Activated CD4-positive, alpha-beta memory T cell treated with anti-CD3 and anti-CD28 coated beads for 36 hours (primary cell): ENCODE measurements around the gene STAG3. TPM values are rescaled to one million over a fixed set of nuclear protein-coding genes. Genes with fewer than 3 reads are reported as not detected.
"Not testable (repeated sequence)": the region's sequence is repeated elsewhere in the genome, so short reads cannot be mapped to it uniquely, and the experiment has no call there.

Experiments used
- CTCF ChIA-PET: fragments of 350-600 bp; sonication (Branson Sonifier 250); formaldehyde crosslinking; loops from one replicate; lab custom pipeline; 2021; ENCODE audit warnings: antibody characterized with exemption, inconsistent platforms; lab: Charles Lee
- POLR2A ChIA-PET: fragments of 350-600 bp; sonication (Branson Sonifier 250); formaldehyde crosslinking; loops from one replicate; lab custom pipeline; 2021; ENCODE audit warnings: antibody characterized with exemption; lab: Charles Lee
- DNase-seq: peaks from one replicate; pipeline ENCODE4 v3.0.0-alpha.2; 2020
- H3K27ac Mint-ChIP-seq: one replicate; pipeline ENCODE4 v1.8.0; 2021; ENCODE audit warnings: mixed read lengths
- H3K27me3 Mint-ChIP-seq: one replicate; pipeline ENCODE4 v1.8.0; 2021; ENCODE audit warnings: mixed read lengths
- H3K36me3 Mint-ChIP-seq: one replicate; pipeline ENCODE4 v1.8.0; 2021; ENCODE audit warnings: mixed read lengths
- H3K4me1 Mint-ChIP-seq: one replicate; pipeline ENCODE4 v1.8.0; 2021; ENCODE audit warnings: low read depth, mixed read lengths
- H3K4me3 Mint-ChIP-seq: one replicate; pipeline ENCODE4 v1.8.0; 2021; ENCODE audit warnings: mild to moderate bottlenecking, mixed read lengths
- H3K9me3 Mint-ChIP-seq: one replicate; pipeline ENCODE4 v1.8.0; 2021; ENCODE audit warnings: mixed read lengths
- intact Hi-C: fragments of 100-400 bp; cut with micrococcal nuclease; formaldehyde crosslinking; loops from one replicate; pipeline ENCODE4 v1.15.1; 2023
- total RNA-seq, 2 experiments: library from RNA; stranded (reverse); gene quantifications; one replicate each; pipeline ENCODE4 v1.2.3, GENCODE V29; 2021

The STAG3 gene
- total RNA-seq, 2 experiments from 2014 or later = 20.8 to 20.9 TPM

DNA sequence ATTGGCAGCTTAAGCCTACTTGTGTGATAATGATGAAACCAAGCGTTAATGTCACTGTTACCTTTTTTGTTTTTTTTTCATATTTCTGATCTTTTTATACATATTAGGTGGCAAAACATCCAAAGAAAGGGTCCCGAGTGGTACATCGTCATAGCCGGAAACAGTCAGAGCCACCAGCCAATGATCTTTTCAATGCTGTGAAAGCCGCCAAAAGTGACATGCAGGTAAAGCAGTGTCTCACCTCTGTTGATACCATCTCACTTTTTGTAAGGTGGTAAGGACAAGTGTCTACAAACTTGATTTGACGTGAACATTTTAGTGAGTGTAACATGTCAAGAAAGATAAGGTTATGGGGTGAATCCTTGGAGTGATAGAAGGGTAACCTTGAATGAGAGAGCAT lies 4.9 kb downstream of the STAG3 start:
- not testable (repeated sequence) for H3K36me3 Mint-ChIP-seq, H3K9me3 Mint-ChIP-seq, H3K27ac Mint-ChIP-seq, H3K4me3 Mint-ChIP-seq, DNase-seq, H3K27me3 Mint-ChIP-seq
- intact Hi-C loops = loop anchor here (10.0 kb wide), 1 partner anchor 92 kb away; no protein-coding TSS in a partner anchor
- CTCF ChIA-PET = interaction anchor here (0.6 to 1.0 kb wide), 3 partner anchors 28 to 240 kb away, joined by 3 to 6 read pairs (median 3); no protein-coding TSS in a partner anchor
- peaks cover 30% of the 10 kb centered on the region for H3K4me1 Mint-ChIP-seq
- POLR2A ChIA-PET = interaction anchor here (0.6 kb wide), 1 partner anchor 225 kb away, joined by 3 read pairs; no protein-coding TSS in a partner anchor

DNA sequence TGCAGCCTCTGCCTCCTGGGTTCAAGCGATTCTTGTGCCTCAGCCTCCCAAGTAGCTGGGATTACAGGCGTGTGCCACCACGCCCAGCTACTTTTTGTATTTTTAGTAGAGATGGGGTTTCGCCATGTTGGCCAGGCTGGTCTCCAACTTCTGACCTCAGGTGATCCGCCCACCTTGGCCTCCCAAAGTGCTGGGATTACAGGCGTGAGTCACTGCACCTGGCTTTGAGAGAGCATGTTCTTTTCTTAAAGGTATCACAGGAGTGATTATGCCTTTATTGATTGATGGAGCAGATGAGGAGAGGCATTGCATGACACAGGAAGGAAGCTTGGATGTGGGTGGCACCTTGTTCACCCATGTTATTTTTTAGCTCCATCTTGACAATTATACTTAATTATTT lies 5.4 kb downstream of the STAG3 start:
- H3K27ac Mint-ChIP-seq, POLR2A ChIA-PET, DNase-seq, H3K9me3 Mint-ChIP-seq, H3K27me3 Mint-ChIP-seq, H3K4me3 Mint-ChIP-seq, H3K36me3 Mint-ChIP-seq: not testable (repeated sequence)
- CTCF ChIA-PET = interaction anchor here (1.0 kb wide), 2 partner anchors 28 to 50 kb away, joined by 3 to 6 read pairs; no protein-coding TSS in a partner anchor
- intact Hi-C loops = loop anchor here (10.0 kb wide), 1 partner anchor 92 kb away; no protein-coding TSS in a partner anchor
- H3K4me1 Mint-ChIP-seq = peaks cover 26% of the 10 kb centered on the region

DNA sequence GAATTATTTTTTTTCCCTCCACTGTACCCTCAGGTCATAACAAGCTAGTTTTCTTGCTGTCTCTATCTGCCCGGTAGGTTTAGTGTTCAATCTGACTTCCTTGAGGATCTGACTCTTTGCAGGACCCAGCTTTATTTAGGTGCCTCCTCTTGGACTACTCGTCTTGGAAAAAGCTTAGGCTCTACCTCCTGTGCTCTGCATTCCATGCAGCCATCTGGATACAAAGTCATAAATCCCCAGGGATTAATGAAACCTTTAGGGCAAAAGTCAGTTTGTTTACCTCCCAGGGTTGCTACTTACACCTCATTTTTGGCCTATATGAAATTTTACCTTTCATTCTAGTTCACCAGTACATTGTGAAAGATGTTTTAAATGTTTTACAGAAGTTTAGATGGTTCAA lies 8.0 kb downstream of the STAG3 start:
- DNase-seq = no peak
- Mint-ChIP-seq H3K27me3 (no peaks in the 10 kb centered on the region), H3K4me3 (no peak overlapping the region), H3K9me3 (no peaks in the 10 kb centered on the region), H3K4me1 (peaks cover 28% of the 10 kb centered on the region), H3K27ac (no peak overlapping the region), H3K36me3 (no peaks in the 10 kb centered on the region)
- ChIA-PET CTCF (interaction anchor here (0.7 to 1.0 kb wide), 2 partner anchors 37 to 222 kb away, joined by 3 to 4 read pairs; partner anchors contain the start of gene LAMTOR4), POLR2A (no interaction called here)
- intact Hi-C loops = loop anchor here (10.0 kb wide), 1 partner anchor 89 kb away; no protein-coding TSS in a partner anchor

DNA sequence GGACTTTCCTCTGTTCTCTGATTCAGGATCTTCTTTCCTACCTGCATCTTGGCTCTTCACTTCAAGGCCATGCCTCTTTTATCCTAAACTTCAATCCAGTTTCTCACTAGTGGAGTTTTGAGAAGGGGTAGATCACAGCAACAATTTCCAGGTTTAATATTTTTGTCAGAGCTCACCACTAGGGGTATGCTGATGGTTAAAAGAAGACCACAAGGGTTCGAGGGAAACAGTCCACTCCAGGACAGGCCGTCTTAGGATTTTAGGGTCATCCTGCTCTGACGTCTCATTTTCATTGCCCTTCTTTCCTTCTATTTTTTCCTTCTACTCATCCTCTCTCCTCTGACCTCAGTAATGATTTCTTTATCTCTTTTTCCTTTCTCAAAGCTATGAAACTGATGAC lies 11.3 kb downstream of the STAG3 start:
- intact Hi-C loops = loop anchor here (10.0 kb wide), 1 partner anchor 86 kb away; no protein-coding TSS in a partner anchor
- Mint-ChIP-seq H3K4me3 (no peak overlapping the region), H3K4me1 (peaks cover 18% of the 10 kb centered on the region), H3K27me3 (no peaks in the 10 kb centered on the region), H3K36me3 (no peaks in the 10 kb centered on the region), H3K27ac (no peak overlapping the region), H3K9me3 (no peaks in the 10 kb centered on the region)
- CTCF ChIA-PET = no interaction called here
- POLR2A ChIA-PET = no interaction called here
- DNase-seq = no peak

DNA sequence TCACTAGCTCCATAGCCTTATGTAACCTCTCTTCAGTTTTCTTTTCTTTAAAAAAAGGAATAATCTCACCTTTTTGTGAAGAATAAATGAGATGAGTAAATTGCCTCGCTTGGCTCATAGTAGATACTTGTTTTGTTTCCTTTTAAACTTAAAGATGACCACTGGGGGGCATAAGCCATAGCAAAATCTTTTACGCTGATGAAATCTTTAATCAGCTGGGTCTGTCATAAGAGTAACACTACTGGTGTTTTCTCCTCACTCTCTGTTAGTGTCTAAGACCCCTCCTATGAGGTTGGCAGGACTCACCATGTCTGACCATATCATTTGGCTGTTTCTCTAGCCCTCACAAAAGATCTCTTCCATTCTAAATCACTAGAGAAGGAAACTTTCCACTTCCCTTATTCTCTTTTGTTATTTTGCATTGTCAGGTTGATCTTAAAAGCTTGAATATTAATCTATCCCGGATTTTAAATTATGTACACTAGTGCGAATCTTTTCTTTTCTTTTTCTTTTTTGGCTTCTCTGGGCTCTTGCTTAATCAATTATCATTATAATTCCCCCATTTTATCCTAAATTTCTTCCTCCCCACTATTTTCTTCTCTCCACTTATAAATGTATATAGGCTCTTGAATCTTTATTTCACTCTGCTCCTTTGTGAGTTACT lies 12.5 kb downstream of the STAG3 start:
- ChIA-PET CTCF (interaction anchor here (0.6 to 1.7 kb wide), 20 partner anchors 9 to 217 kb away, joined by 3 to 21 read pairs (median 5); no protein-coding TSS in a partner anchor), POLR2A (interaction anchor here (0.7 kb wide), 1 partner anchor 61 kb away, joined by 3 read pairs; no protein-coding TSS in a partner anchor)
- no peaks in the 10 kb centered on the region for H3K27me3 Mint-ChIP-seq
- DNase-seq = no peak
- peaks cover 18% of the 10 kb centered on the region for H3K4me1 Mint-ChIP-seq
- intact Hi-C loops = loop anchor here (1.0 kb wide), 2 partner anchors 19 to 27 kb away; no protein-coding TSS in a partner anchor
- H3K27ac Mint-ChIP-seq = no peak overlapping the region
- H3K9me3 Mint-ChIP-seq = no peaks in the 10 kb centered on the region
- H3K4me3 Mint-ChIP-seq = no peak overlapping the region
- no peaks in the 10 kb centered on the region for H3K36me3 Mint-ChIP-seq

DNA sequence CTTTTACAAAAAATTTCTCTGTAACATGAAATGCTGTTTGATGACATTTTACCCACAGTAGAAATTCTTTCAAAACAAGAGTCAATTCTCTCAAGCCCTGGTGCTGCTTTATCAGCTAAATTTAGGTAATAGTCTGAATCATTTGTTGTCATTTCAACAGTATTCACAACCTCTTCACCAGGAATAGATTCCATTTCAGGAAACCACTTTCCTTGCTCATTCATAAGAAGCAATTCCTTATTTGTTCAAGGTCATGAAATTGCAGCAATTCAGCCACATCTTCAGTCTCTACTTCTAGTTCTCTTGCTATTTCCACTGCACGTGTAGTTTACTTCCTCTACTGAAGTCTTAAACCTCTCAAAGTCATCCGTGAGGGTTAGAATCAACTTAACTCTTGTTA lies 14.1 kb downstream of the STAG3 start:
- ChIA-PET POLR2A (no interaction called here), CTCF (no interaction called here)
- intact Hi-C loops = no loop called here
- DNase-seq = no peak
- Mint-ChIP-seq H3K9me3 (no peaks in the 10 kb centered on the region), H3K27ac (no peak overlapping the region), H3K27me3 (no peaks in the 10 kb centered on the region), H3K4me3 (no peak overlapping the region), H3K4me1 (peaks cover 20% of the 10 kb centered on the region), H3K36me3 (no peaks in the 10 kb centered on the region)

DNA sequence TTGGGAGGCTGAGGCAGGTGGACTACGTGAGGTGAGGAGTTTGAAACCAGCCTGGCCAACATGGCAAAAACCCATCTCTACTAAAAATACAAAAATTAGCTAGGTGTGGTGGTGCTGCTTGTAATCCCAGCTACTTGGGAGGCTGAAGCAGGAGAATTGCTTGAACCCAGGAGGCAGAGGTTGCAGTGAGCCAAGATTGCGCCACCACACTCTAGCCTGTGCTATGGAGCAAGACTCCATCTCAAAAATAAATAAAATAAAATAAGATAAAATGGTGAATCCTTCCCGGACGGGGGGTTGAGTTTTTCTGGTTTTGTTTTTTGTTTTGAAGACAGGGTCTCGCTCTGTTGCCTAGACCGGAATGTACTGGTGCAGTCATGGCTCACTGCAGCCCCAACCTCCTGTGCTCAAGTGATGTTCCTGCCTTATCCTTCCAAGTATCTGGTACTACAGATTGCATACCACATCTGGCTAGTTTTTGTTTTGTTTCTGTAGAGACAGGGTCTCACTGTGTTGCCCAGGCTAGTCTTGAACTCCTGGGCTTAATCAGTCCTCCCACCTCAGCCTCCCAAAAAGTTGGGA lies 14.7 kb downstream of the STAG3 start:
- DNase-seq, CTCF ChIA-PET, H3K36me3 Mint-ChIP-seq, intact Hi-C loops, H3K4me3 Mint-ChIP-seq, H3K27ac Mint-ChIP-seq, H3K9me3 Mint-ChIP-seq, POLR2A ChIA-PET, H3K27me3 Mint-ChIP-seq: not testable (repeated sequence)
- H3K4me1 Mint-ChIP-seq = peaks cover 20% of the 10 kb centered on the region

DNA sequence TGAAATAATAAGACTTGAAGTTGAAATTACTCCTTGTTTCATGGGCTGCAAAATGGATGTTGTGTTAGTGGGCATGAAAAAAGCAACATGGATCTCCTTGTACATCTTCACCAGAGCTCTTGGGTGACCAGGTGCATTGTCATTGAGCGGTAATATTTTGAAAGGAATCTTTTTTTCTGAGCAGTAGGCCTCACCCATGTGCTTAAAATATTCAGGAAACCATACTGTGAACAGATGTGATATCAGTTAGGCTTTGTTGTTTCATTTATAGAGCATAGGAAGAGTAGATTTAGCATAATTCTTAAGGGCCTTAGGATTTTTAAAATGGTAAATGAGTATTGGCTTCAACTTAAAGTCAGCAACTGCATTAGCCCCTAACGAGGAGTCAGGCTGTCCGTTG lies 15.3 kb downstream of the STAG3 start:
- no peaks in the 10 kb centered on the region for H3K27me3 Mint-ChIP-seq
- POLR2A ChIA-PET = no interaction called here

DNA sequence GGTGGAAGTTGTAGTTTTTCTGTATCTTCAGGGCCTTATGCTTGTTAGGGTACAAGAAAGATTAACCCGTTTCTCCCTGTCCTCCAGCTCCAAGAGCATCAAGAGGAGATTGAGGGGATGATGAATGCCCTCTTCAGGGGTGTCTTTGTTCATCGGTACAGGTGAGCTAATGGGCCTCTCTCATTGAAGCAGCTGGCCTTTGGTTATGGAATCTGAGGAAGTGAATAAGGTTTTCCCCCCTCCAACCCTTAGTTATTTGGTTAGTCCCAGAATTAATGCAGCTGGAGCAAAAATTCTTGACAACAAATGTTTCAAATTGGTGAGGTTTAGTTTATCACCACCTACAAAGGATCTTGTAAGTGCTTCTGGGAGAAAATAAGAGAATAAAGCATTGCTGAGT lies 17.5 kb downstream of the STAG3 start:
- Mint-ChIP-seq H3K36me3 (no peaks in the 10 kb centered on the region), H3K27ac (no peak overlapping the region)
- CTCF ChIA-PET = interaction anchor here (1.2 to 1.7 kb wide), 2 partner anchors 63 to 213 kb away, joined by 5 read pairs; no protein-coding TSS in a partner anchor

More for the DNA sequence above, 15.3 kb downstream of the STAG3 start:
- Mint-ChIP-seq H3K36me3 (no peaks in the 10 kb centered on the region), H3K4me1 (peaks cover 20% of the 10 kb centered on the region), H3K9me3 (no peaks in the 10 kb centered on the region), H3K4me3 (no peak overlapping the region), H3K27ac (no peak overlapping the region)
- intact Hi-C loops = no loop called here
- CTCF ChIA-PET = no interaction called here
- DNase-seq = no peak

DNA sequence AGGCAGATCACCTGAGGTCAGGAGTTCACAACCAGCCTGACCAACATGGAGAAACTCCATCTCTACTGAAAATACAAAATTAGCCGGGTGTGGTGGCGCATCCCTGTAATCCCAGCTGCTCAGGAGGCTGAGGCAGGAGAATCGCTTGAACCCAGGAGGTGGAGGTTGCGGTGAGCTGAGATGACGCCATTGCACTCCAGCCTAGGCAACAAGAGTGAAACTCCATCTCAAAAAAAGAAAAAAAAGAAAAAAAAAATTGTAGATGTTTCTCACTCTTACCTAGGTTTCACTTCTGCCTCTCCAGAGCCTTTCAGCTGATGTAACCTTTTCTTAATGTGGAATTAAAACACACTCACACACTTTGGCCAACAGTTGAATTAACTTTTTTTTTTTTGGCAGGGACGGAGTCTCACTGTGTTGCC lies 18.2 kb downstream of the STAG3 start:
- DNase-seq, H3K9me3 Mint-ChIP-seq, H3K36me3 Mint-ChIP-seq, intact Hi-C loops, H3K4me3 Mint-ChIP-seq, H3K27ac Mint-ChIP-seq, H3K27me3 Mint-ChIP-seq, POLR2A ChIA-PET: not testable (repeated sequence)
- peaks cover 17% of the 10 kb centered on the region for H3K4me1 Mint-ChIP-seq
- CTCF ChIA-PET = interaction anchor here (0.6 to 1.7 kb wide), 4 partner anchors 16 to 212 kb away, joined by 3 to 5 read pairs (median 4); no protein-coding TSS in a partner anchor

More for the DNA sequence above, 17.5 kb downstream of the STAG3 start:
- peaks cover 19% of the 10 kb centered on the region for H3K4me1 Mint-ChIP-seq
- H3K9me3 Mint-ChIP-seq = no peaks in the 10 kb centered on the region
- H3K4me3 Mint-ChIP-seq = no peak overlapping the region
- intact Hi-C loops = no loop called here
- no peaks in the 10 kb centered on the region for H3K27me3 Mint-ChIP-seq
- no peak for DNase-seq
- POLR2A ChIA-PET = no interaction called here

DNA sequence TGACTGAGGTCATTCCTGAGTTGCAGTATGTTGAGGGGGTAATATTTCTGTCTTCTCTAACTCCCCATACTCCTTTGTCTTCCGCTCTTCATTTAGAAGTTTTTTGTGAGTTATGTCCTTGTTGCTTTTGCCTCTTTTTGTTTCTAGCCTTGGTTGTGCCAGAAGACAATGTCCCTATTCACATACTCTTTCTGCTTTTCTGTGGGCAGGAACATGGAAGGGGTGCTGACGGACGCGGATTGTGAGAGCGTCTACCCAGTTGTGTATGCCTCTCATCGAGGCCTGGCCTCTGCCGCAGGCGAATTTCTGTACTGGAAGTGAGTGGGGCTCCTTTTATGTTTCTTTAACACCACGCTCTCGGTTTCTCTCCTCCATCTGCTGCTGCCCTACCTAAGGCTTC lies 20.5 kb downstream of the STAG3 start:
- H3K36me3 Mint-ChIP-seq = no peaks in the 10 kb centered on the region
- no peaks in the 10 kb centered on the region for H3K9me3 Mint-ChIP-seq
- CTCF ChIA-PET = interaction anchor here (0.7 kb wide), 1 partner anchor 11 kb away, joined by 3 read pairs; no protein-coding TSS in a partner anchor
- no peak for DNase-seq
- POLR2A ChIA-PET = no interaction called here
- H3K27me3 Mint-ChIP-seq = no peaks in the 10 kb centered on the region
- H3K4me1 Mint-ChIP-seq = peaks cover 10% of the 10 kb centered on the region
- no peak overlapping the region for H3K27ac Mint-ChIP-seq
- no peak overlapping the region for H3K4me3 Mint-ChIP-seq
- intact Hi-C loops = no loop called here

DNA sequence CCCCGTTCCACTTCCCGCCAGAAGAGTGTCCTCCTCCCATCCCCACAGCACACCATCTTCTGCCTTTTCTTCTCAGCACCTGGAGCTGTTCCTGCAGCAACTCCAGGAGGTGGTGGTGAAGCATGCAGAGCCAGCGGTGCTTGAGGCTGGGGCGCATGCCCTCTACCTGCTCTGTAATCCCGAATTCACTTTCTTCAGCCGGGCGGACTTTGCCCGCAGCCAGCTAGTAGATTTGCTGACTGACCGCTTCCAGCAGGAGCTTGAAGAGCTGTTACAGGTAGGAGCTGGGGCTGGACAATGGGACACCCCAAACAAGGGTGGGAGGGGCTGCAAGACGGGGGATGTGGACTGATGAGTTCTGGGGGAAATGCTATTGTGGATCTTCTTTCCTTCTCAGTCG lies 23.0 kb downstream of the STAG3 start:
- DNase-seq = no peak
- Mint-ChIP-seq H3K36me3 (no peaks in the 10 kb centered on the region), H3K4me3 (no peak overlapping the region), H3K27me3 (no peaks in the 10 kb centered on the region), H3K27ac (no peak overlapping the region), H3K9me3 (no peaks in the 10 kb centered on the region), H3K4me1 (peaks cover 15% of the 10 kb centered on the region)
- ChIA-PET CTCF (interaction anchor here (1.0 to 2.4 kb wide), 2 partner anchors 10 to 68 kb away, joined by 5 to 8 read pairs; no protein-coding TSS in a partner anchor), POLR2A (interaction anchor here (1.0 kb wide), 1 partner anchor 13 kb away, joined by 3 read pairs; no protein-coding TSS in a partner anchor)
- intact Hi-C loops = loop anchor here (1.0 kb wide), 1 partner anchor 9 kb away; no protein-coding TSS in a partner anchor
